HEK293 (cell line): Measurements from ENCODE around the gene FICD.

ENCODE experiments used
- BCL11A ChIP-seq: fragments of 450-650 bp; formaldehyde crosslinking; IDR thresholded peaks from 2 replicates; pipeline ENCODE4 v1.5.1; 2016; ENCODE audit warnings: low read depth, missing biosample characterization, missing genetic modification characterization
- MYNN ChIP-seq: fragments of 450-650 bp; formaldehyde crosslinking; IDR thresholded peaks from 2 replicates; pipeline ENCODE4 v1.5.1; 2016; ENCODE audit warnings: missing biosample characterization, missing genetic modification characterization, borderline replicate concordance
- OSR2 ChIP-seq: fragments of 450-650 bp; formaldehyde crosslinking; IDR thresholded peaks from 2 replicates; pipeline ENCODE4 v1.5.1; 2016; ENCODE audit warnings: missing biosample characterization, missing genetic modification characterization
- WT1 ChIP-seq: fragments of 450-650 bp; formaldehyde crosslinking; IDR thresholded peaks from 2 replicates; pipeline ENCODE4 v1.5.1; 2016; ENCODE audit warnings: missing biosample characterization, missing genetic modification characterization
- YY1 ChIP-seq: fragments of 450-650 bp; formaldehyde crosslinking; IDR thresholded peaks from 2 replicates; pipeline ENCODE4 v1.5.1; 2018; ENCODE audit warnings: missing biosample characterization, missing genetic modification characterization
- ZFP3 ChIP-seq: fragments of 450-650 bp; formaldehyde crosslinking; IDR thresholded peaks from 2 replicates; pipeline ENCODE4 v1.5.1; 2016; ENCODE audit warnings: low read depth, missing biosample characterization, missing genetic modification characterization
- ZNF169 ChIP-seq: fragments of 450-650 bp; formaldehyde crosslinking; IDR thresholded peaks from 2 replicates; pipeline ENCODE4 v1.5.1; 2016; ENCODE audit warnings: missing biosample characterization, missing genetic modification characterization
- ZNF266 ChIP-seq: fragments of 450-650 bp; formaldehyde crosslinking; IDR thresholded peaks from 2 replicates; pipeline ENCODE4 v1.5.1; 2016; ENCODE audit warnings: missing biosample characterization, missing genetic modification characterization, low read depth
- ZNF311 ChIP-seq: fragments of 450-650 bp; formaldehyde crosslinking; IDR thresholded peaks from 2 replicates; pipeline ENCODE4 v1.5.1; 2017; ENCODE audit warnings: missing biosample characterization, missing genetic modification characterization, borderline replicate concordance
- ZNF394 ChIP-seq: fragments of 450-650 bp; formaldehyde crosslinking; IDR thresholded peaks from 2 replicates; pipeline ENCODE4 v1.5.1; 2016; ENCODE audit warnings: missing biosample characterization, missing genetic modification characterization, mild to moderate bottlenecking, moderate library complexity, borderline replicate concordance
- ZNF510 ChIP-seq: fragments of 450-650 bp; formaldehyde crosslinking; IDR thresholded peaks from 2 replicates; pipeline ENCODE4 v1.5.1; 2018; ENCODE audit warnings: mild to moderate bottlenecking, missing genetic modification characterization, missing biosample characterization; ENCODE audit not compliant: insufficient replicate concordance
- ZNF600 ChIP-seq: fragments of 450-650 bp; formaldehyde crosslinking; IDR thresholded peaks from 2 replicates; pipeline ENCODE4 v1.5.1; 2016; ENCODE audit warnings: missing biosample characterization, missing genetic modification characterization
- ZNF629 ChIP-seq: fragments of 450-650 bp; formaldehyde crosslinking; IDR thresholded peaks from 2 replicates; pipeline ENCODE4 v1.5.1; 2017; ENCODE audit warnings: missing biosample characterization, missing genetic modification characterization
- ZNF654 ChIP-seq: fragments of 450-650 bp; formaldehyde crosslinking; IDR thresholded peaks from 2 replicates; pipeline ENCODE4 v1.5.1; 2016; ENCODE audit warnings: low read depth, missing biosample characterization, missing genetic modification characterization
- ZNF76 ChIP-seq: fragments of 450-650 bp; formaldehyde crosslinking; IDR thresholded peaks from 2 replicates; pipeline ENCODE4; 2016; ENCODE audit warnings: low read depth, missing biosample characterization, missing genetic modification characterization, borderline replicate concordance
- ZNF843 ChIP-seq: fragments of 450-650 bp; formaldehyde crosslinking; IDR thresholded peaks from 2 replicates; pipeline ENCODE4 v1.5.1; 2016; ENCODE audit warnings: missing biosample characterization, missing genetic modification characterization
- TF ChIP-seq, protein P1 (sequence below): fragments of 450-650 bp; formaldehyde crosslinking; IDR thresholded peaks from 2 replicates; pipeline ENCODE4 v1.5.1; 2016; ENCODE audit warnings: missing biosample characterization, missing genetic modification characterization
- TF ChIP-seq, protein P2 (sequence below): fragments of 450-650 bp; formaldehyde crosslinking; IDR thresholded peaks from 2 replicates; pipeline ENCODE4 v1.5.1; 2016; ENCODE audit warnings: missing biosample characterization, missing genetic modification characterization
- TF ChIP-seq, protein P3 (sequence below): fragments of 450-650 bp; formaldehyde crosslinking; IDR thresholded peaks from 2 replicates; pipeline ENCODE4 v1.5.1; 2016; ENCODE audit warnings: missing biosample characterization, missing genetic modification characterization, borderline replicate concordance
- TF ChIP-seq, protein P4 (sequence below): fragments of 450-650 bp; formaldehyde crosslinking; IDR thresholded peaks from 2 replicates; pipeline ENCODE4 v1.5.1; 2016; ENCODE audit warnings: missing biosample characterization, missing genetic modification characterization
- TF ChIP-seq, protein P5 (sequence below): fragments of 450-650 bp; formaldehyde crosslinking; optimal IDR thresholded peaks from 2 replicates; pipeline ENCODE3; 2016; ENCODE audit warnings: missing biosample characterization, mild to moderate bottlenecking, missing genetic modification characterization
- TF ChIP-seq, protein P6 (sequence below): fragments of 450-650 bp; formaldehyde crosslinking; IDR thresholded peaks from 2 replicates; pipeline ENCODE4 v1.5.1; 2016; ENCODE audit warnings: missing biosample characterization, missing genetic modification characterization

Gene FICD

DNA sequence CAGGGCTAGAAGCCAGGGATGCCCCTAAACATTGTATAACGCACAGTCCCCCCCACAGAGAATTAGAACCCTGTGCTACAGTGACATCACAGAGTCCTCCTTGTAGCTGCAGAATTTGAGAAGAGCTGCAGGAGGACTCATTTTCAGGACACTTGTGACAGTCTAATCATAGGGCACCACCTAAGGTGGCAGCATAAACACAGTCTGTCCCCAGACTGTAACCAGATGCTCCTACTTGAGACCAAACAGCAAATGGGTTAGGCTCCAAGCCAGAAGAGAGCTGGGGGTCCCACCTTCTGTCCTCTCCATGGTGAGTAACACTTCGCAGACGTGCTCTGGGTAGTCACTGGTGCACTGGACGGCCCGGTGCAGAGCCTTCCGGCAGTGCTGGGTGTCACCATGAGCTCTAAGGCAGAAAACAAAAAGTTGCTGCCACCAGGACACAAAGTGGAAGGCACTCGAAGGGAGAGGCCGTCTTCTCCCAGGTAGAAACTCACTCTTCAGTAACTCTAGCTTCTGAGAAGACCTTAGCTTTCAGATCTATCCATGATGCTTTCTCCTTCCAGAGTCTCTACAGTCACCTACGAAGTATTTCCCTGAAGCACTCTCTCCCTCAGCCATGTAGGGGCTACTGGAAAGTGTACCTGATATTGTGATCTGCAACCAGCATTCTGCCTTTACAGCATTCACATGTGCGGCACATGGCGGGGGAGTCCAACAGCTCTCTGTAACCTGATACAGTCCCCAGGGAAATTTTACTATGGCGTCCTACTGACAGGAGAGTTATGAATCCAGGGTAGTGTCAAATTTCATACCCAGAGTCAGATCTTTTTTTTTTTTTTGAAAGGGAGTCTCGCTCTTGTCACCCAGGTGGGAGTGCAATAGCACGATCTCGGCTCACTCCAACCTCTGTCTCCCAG is 17.1 kb downstream of the FICD start (continued):
- TF ChIP-seq, protein P1, sequence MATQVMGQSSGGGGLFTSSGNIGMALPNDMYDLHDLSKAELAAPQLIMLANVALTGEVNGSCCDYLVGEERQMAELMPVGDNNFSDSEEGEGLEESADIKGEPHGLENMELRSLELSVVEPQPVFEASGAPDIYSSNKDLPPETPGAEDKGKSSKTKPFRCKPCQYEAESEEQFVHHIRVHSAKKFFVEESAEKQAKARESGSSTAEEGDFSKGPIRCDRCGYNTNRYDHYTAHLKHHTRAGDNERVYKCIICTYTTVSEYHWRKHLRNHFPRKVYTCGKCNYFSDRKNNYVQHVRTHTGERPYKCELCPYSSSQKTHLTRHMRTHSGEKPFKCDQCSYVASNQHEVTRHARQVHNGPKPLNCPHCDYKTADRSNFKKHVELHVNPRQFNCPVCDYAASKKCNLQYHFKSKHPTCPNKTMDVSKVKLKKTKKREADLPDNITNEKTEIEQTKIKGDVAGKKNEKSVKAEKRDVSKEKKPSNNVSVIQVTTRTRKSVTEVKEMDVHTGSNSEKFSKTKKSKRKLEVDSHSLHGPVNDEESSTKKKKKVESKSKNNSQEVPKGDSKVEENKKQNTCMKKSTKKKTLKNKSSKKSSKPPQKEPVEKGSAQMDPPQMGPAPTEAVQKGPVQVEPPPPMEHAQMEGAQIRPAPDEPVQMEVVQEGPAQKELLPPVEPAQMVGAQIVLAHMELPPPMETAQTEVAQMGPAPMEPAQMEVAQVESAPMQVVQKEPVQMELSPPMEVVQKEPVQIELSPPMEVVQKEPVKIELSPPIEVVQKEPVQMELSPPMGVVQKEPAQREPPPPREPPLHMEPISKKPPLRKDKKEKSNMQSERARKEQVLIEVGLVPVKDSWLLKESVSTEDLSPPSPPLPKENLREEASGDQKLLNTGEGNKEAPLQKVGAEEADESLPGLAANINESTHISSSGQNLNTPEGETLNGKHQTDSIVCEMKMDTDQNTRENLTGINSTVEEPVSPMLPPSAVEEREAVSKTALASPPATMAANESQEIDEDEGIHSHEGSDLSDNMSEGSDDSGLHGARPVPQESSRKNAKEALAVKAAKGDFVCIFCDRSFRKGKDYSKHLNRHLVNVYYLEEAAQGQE = 0 out of 2 replicates have a peak, but pooled peaks have one; percentile 9
- no peak; the same call in 1 of the 2 replicates for TF ChIP-seq ZNF394 (tag by site-specific recombination)
- TF ChIP-seq, protein P2, sequence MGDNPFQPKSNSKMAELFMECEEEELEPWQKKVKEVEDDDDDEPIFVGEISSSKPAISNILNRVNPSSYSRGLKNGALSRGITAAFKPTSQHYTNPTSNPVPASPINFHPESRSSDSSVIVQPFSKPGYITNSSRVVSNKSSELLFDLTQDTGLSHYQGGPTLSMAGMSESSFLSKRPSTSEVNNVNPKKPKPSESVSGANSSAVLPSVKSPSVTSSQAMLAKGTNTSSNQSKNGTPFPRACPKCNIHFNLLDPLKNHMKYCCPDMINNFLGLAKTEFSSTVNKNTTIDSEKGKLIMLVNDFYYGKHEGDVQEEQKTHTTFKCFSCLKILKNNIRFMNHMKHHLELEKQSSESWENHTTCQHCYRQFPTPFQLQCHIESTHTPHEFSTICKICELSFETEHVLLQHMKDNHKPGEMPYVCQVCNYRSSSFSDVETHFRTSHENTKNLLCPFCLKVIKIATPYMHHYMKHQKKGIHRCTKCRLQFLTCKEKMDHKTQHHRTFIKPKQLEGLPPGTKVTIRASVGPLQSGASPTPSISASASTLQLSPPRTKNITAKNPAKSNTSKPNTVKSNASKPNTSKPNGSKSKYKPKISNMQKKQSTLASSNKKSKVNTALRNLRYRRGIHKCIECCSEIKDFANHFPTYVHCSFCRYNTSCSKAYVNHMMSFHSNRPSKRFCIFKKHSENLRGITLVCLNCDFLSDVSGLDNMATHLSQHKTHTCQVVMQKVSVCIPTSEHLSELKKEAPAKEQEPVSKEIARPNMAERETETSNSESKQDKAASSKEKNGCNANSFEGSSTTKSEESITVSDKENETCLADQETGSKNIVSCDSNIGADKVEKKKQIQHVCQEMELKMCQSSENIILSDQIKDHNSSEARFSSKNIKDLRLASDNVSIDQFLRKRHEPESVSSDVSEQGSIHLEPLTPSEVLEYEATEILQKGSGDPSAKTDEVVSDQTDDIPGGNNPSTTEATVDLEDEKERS (tag by site-specific recombination) = no peak
- peak; percentile 70; the same call in 1 of the 2 replicates for TF ChIP-seq WT1 (tag by site-specific recombination)
- peak; percentile 70 for TF ChIP-seq ZNF629 (tag by site-specific recombination)
- TF ChIP-seq ZNF311 (tag by site-specific recombination) = no peak
- TF ChIP-seq BCL11A (tag by site-specific recombination) = no peak
- TF ChIP-seq, protein P3, sequence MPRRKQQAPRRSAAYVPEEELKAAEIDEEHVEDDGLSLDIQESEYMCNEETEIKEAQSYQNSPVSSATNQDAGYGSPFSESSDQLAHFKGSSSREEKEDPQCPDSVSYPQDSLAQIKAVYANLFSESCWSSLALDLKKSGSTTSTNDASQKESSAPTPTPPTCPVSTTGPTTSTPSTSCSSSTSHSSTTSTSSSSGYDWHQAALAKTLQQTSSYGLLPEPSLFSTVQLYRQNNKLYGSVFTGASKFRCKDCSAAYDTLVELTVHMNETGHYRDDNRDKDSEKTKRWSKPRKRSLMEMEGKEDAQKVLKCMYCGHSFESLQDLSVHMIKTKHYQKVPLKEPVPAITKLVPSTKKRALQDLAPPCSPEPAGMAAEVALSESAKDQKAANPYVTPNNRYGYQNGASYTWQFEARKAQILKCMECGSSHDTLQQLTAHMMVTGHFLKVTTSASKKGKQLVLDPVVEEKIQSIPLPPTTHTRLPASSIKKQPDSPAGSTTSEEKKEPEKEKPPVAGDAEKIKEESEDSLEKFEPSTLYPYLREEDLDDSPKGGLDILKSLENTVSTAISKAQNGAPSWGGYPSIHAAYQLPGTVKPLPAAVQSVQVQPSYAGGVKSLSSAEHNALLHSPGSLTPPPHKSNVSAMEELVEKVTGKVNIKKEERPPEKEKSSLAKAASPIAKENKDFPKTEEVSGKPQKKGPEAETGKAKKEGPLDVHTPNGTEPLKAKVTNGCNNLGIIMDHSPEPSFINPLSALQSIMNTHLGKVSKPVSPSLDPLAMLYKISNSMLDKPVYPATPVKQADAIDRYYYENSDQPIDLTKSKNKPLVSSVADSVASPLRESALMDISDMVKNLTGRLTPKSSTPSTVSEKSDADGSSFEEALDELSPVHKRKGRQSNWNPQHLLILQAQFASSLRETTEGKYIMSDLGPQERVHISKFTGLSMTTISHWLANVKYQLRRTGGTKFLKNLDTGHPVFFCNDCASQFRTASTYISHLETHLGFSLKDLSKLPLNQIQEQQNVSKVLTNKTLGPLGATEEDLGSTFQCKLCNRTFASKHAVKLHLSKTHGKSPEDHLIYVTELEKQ (tag by site-specific recombination) = no peak
- TF ChIP-seq, protein P4, sequence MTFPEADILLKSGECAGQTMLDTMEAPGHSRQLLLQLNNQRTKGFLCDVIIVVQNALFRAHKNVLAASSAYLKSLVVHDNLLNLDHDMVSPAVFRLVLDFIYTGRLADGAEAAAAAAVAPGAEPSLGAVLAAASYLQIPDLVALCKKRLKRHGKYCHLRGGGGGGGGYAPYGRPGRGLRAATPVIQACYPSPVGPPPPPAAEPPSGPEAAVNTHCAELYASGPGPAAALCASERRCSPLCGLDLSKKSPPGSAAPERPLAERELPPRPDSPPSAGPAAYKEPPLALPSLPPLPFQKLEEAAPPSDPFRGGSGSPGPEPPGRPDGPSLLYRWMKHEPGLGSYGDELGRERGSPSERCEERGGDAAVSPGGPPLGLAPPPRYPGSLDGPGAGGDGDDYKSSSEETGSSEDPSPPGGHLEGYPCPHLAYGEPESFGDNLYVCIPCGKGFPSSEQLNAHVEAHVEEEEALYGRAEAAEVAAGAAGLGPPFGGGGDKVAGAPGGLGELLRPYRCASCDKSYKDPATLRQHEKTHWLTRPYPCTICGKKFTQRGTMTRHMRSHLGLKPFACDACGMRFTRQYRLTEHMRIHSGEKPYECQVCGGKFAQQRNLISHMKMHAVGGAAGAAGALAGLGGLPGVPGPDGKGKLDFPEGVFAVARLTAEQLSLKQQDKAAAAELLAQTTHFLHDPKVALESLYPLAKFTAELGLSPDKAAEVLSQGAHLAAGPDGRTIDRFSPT (tag by site-specific recombination) = 0 out of 2 replicates have a peak, but pooled peaks have one; percentile 34
- TF ChIP-seq ZFP3 (tag by site-specific recombination) = no peak
- peak; percentile 80 for TF ChIP-seq ZNF600 (tag by site-specific recombination)
- no peak for TF ChIP-seq YY1 (tag by site-specific recombination)
- 0 out of 2 replicates have a peak, but pooled peaks have one; percentile 5 for TF ChIP-seq ZNF654
- TF ChIP-seq, protein P5, sequence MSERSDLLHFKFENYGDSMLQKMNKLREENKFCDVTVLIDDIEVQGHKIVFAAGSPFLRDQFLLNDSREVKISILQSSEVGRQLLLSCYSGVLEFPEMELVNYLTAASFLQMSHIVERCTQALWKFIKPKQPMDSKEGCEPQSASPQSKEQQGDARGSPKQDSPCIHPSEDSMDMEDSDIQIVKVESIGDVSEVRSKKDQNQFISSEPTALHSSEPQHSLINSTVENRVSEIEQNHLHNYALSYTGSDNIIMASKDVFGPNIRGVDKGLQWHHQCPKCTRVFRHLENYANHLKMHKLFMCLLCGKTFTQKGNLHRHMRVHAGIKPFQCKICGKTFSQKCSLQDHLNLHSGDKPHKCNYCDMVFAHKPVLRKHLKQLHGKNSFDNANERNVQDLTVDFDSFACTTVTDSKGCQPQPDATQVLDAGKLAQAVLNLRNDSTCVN (tag by site-specific recombination) = no peak
- TF ChIP-seq OSR2 = peak; percentile 69
- TF ChIP-seq ZNF510 = no peak
- no peak for TF ChIP-seq MYNN (tag by site-specific recombination)
- no peak for TF ChIP-seq ZNF266 (tag by site-specific recombination)
- no peak for TF ChIP-seq ZNF169 (tag by site-specific recombination)
- TF ChIP-seq ZNF843 (tag by site-specific recombination) = peak; percentile 65
- TF ChIP-seq, protein P6, sequence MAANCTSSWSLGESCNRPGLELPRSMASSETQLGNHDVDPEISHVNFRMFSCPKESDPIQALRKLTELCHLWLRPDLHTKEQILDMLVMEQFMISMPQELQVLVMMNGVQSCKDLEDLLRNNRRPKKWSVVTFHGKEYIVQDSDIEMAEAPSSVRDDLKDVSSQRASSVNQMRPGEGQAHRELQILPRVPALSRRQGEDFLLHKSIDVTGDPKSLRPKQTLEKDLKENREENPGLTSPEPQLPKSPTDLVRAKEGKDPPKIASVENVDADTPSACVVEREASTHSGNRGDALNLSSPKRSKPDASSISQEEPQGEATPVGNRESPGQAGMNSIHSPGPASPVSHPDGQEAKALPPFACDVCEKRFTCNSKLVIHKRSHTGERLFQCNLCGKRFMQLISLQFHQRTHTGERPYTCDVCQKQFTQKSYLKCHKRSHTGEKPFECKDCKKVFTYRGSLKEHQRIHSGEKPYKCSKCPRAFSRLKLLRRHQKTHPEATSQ (tag by site-specific recombination) = no peak
- TF ChIP-seq ZNF76 (tag by site-specific recombination) = 0 out of 2 replicates have a peak, but pooled peaks have one; percentile 29
